Ascending aorta (tissue), 2 donors: ENCODE results near the gene SCO2. TPM values are rescaled to one million over a fixed set of nuclear protein-coding genes. Genes with fewer than 3 reads are reported as not detected.

Source experiments
- DNase-seq, 2 donors: peaks; one replicate each; pipeline ENCODE4 v3.0.0-alpha.2; 2019; ENCODE audit warnings: low spot score in 2 of 2
- H3K27ac ChIP-seq, 2 donors: fragments of 200-600 bp; sonication (generic); one replicate each; pipeline ENCODE4 v1.5.1; 2016 to 2017; ENCODE audit warnings: mild to moderate bottlenecking in 1 of 2
- H3K27me3 ChIP-seq: fragments of 200-600 bp; sonication (generic); one replicate; pipeline ENCODE4 v1.5.1; 2017
- H3K36me3 ChIP-seq, 2 donors: fragments of 200-600 bp; sonication (generic); one replicate each; pipeline ENCODE4 v1.5.1; 2016
- H3K4me1 ChIP-seq, 2 donors: fragments of 200-600 bp; sonication (generic); one replicate each; pipeline ENCODE4 v1.5.1; 2016 to 2017; ENCODE audit warnings: mild to moderate bottlenecking in 1 of 2
- H3K4me3 ChIP-seq, 2 donors: fragments of 200-600 bp; sonication (generic); one replicate each; pipeline ENCODE4 v1.5.1; 2016 to 2017; ENCODE audit warnings: mild to moderate bottlenecking in 1 of 2
- H3K9me3 ChIP-seq, 2 donors: fragments of 200-600 bp; sonication (generic); one replicate each; pipeline ENCODE4 v1.5.1; 2016
- CTCF ChIP-seq, 3 experiments: fragments of 200-600 bp in 2 of 3; fragments of 450-650 bp in 1 of 3; sonication (generic) in 2 of 3; IDR thresholded peaks; one replicate each; pipeline ENCODE4 v1.5.1; 2016 to 2019; ENCODE audit warnings: antibody characterized with exemption in 3 of 3, mild to moderate bottlenecking in 1 of 3, moderate library complexity in 1 of 3
- intact Hi-C: fragments of 100-400 bp; cut with DNase I; formaldehyde crosslinking; loops from one replicate; pipeline ENCODE4 v1.15.1; 2023
- total RNA-seq: library from RNA; depleted of rRNA; stranded (reverse); fragments of >200 nt; gene quantifications from one replicate; pipeline ENCODE4 v1.1.0, GENCODE V29; 2016

SCO2 gene
- total RNA-seq, 1 donor from 2014 or later, result not detected

DNA sequence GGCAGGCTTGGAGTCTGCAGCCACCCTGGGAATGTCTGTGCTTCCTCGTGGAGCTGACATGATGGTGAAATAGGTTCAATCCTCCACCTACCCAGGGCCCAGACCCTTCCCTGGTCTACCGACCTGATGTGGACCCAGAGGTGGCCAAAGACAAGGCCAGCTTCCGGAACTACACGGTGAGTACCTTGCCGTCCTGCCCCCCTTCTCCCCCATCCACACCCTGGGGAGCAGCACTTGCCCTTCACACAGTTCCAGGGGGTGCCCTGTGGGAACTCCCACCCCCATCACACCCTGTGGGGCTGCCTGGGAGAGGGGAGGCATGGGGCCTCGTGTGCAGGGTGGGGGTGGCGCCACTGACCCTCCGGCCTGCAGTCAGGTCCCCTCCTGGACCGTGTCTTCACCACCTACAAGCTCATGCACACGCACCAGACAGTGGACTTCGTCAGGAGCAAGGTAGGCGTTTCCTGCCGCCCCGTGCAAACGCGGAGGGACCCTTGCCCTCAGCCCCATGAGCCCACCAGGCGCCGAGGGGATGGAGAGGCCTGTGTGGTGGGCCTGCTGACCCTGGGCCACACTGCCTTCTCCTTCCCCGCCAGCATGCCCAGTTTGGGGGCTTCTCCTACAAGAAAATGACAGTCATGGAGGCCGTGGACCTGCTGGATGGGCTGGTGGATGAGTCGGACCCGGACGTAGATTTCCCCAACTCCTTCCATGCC is 38.0 kb downstream of the SCO2 start:
- H3K4me1 ChIP-seq, result no peaks in the 10 kb centered on the region
- H3K27ac ChIP-seq, result no peak overlapping the region
- no peaks in the 10 kb centered on the region for H3K36me3 ChIP-seq
- no peak overlapping the region for H3K4me3 ChIP-seq
- intact Hi-C loops, result no loop called here
- DNase-seq, result no peak
- H3K9me3 ChIP-seq, result no peaks in the 10 kb centered on the region
- TF ChIP-seq CTCF (IDR thresholded peaks at IDR 0.05), result no peak
- H3K27me3 ChIP-seq, result peaks cover 5% of the 10 kb centered on the region

- Histone ChIP-seq H3K4me1 (peaks cover 0 to 1% of the 10 kb centered on the region in 2 donors), H3K4me3 (no peak within 1 kb of the TSS), H3K27ac (no peak within 1 kb of the TSS), H3K36me3 (no peaks in the 10 kb centered on the region), H3K27me3 (peaks cover 10% of the 10 kb centered on the region), H3K9me3 (no peaks in the 10 kb centered on the region)
- intact Hi-C loops, result no loop called here
- no peak for TF ChIP-seq CTCF (IDR thresholded peaks at IDR 0.05)
- DNase-seq, result no peak
Measured at GRCh38 chr22:50486561-50487289, 38.7 kb downstream of the SCO2 start, which contains the start of gene MIOX. Gene MIOX (plus strand): TSS chr22:50486859. CDS start chr22:50486898, 39 bp downstream.

GRCh38 chr22:50485221-50486131 is 39.9 kb downstream of the SCO2 start:
- Histone ChIP-seq H3K4me1 (peaks cover 0 to 3% of the 10 kb centered on the region in 2 donors), H3K27ac (no peak overlapping the region), H3K27me3 (peaks cover 20% of the 10 kb centered on the region), H3K9me3 (no peaks in the 10 kb centered on the region), H3K4me3 (no peak overlapping the region), H3K36me3 (no peaks in the 10 kb centered on the region)
- DNase-seq, result no peak
- intact Hi-C loops, result no loop called here
- no peak for TF ChIP-seq CTCF (IDR thresholded peaks at IDR 0.05)

GRCh38 chr22:50483977-50484853 is 41.2 kb downstream of the SCO2 start:
- DNase-seq, result no peak
- H3K27me3 ChIP-seq, result peaks cover 20% of the 10 kb centered on the region
- no peaks in the 10 kb centered on the region for H3K36me3 ChIP-seq
- TF ChIP-seq CTCF (IDR thresholded peaks at IDR 0.05), result no peak
- H3K9me3 ChIP-seq, result no peaks in the 10 kb centered on the region
- no peak overlapping the region for H3K4me3 ChIP-seq
- intact Hi-C loops, result no loop called here
- H3K4me1 ChIP-seq, result peaks cover 0 to 3% of the 10 kb centered on the region in 2 donors
- H3K27ac ChIP-seq, result no peak overlapping the region

DNA sequence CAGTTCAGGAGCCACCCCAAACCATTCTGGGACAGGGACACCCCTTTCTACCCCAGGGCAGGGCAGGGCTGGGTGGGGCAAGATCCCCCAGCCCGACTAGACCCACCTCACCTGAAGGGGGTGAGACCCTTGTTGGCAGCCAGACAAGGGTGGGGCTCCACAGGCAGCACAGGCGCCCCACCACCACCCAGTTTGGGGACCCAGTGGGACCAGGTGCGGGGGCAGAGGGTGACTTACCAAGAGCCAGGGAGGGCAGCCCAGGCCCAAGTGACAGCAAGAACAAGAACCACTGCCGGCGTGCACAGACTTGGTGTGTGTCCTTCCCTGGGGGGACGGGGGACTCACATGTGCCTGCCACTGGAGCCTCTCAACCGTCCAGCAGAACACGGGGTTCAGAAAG is 41.8 kb downstream of the SCO2 start:
- peaks cover 20% of the 10 kb centered on the region for H3K27me3 ChIP-seq
- H3K4me1 ChIP-seq, result peaks cover 0 to 3% of the 10 kb centered on the region in 2 donors
- intact Hi-C loops, result no loop called here
- no peak for TF ChIP-seq CTCF (IDR thresholded peaks at IDR 0.05)
- DNase-seq, result no peak
- H3K9me3 ChIP-seq, result no peaks in the 10 kb centered on the region
- no peak overlapping the region for H3K4me3 ChIP-seq
- H3K36me3 ChIP-seq, result no peaks in the 10 kb centered on the region
- H3K27ac ChIP-seq, result no peak overlapping the region
